Osteoblast (primary cell): Measurements from ENCODE around the gene CPNE4. TPM values are rescaled to one million over a fixed set of nuclear protein-coding genes. Genes with fewer than 3 reads are reported as not detected.

Experiments used
- DNase-seq: peaks from one replicate; pipeline ENCODE4 v3.0.0; 2011; ENCODE audit warnings: low spot score, mixed read lengths; ENCODE audit not compliant: insufficient read length; ENCODE audit errors: missing footprints
- H2AFZ ChIP-seq: 2 replicates; pipeline ENCODE4 v1.6.0; 2011; ENCODE audit warnings: mild to moderate bottlenecking, low read length
- H3K27ac ChIP-seq: 2 replicates; pipeline ENCODE4 v1.5.1; 2011; ENCODE audit warnings: mild to moderate bottlenecking, low read depth, low read length, moderate library complexity
- H3K27me3 ChIP-seq: 2 replicates; pipeline ENCODE4 v1.6.0; 2012; ENCODE audit warnings: mild to moderate bottlenecking, control low read depth, inconsistent platforms, low read length, moderate library complexity; ENCODE audit not compliant: insufficient read depth
- H3K36me3 ChIP-seq: 2 replicates; pipeline ENCODE4 v1.5.1; 2011; ENCODE audit warnings: mild to moderate bottlenecking, low read length, control low read depth, moderate library complexity; ENCODE audit not compliant: insufficient read depth
- H3K4me1 ChIP-seq: 2 replicates; pipeline ENCODE4 v1.5.1; 2011; ENCODE audit warnings: mild to moderate bottlenecking, low read length, control low read depth, moderate library complexity; ENCODE audit not compliant: insufficient read depth
- H3K4me2 ChIP-seq: 2 replicates; pipeline ENCODE4 v1.6.0; 2011; ENCODE audit warnings: mild to moderate bottlenecking, low read length; ENCODE audit not compliant: insufficient read depth
- H3K4me3 ChIP-seq: fragments of 200-600 bp; sonication (generic); 3 replicates; pipeline ENCODE4 v1.5.1; 2012; ENCODE audit warnings: mild to moderate bottlenecking, low read length, inconsistent platforms; ENCODE audit not compliant: insufficient read depth
- H3K79me2 ChIP-seq: 2 replicates; pipeline ENCODE4 v1.6.0; 2012; ENCODE audit warnings: mild to moderate bottlenecking, low read length, control low read depth, inconsistent platforms; ENCODE audit not compliant: insufficient read depth
- H3K9me3 ChIP-seq: 2 replicates; pipeline ENCODE4 v1.5.1; 2011; ENCODE audit warnings: low read depth, low read length, control low read depth
- H4K20me1 ChIP-seq: 2 replicates; pipeline ENCODE4 v1.6.0; 2012; ENCODE audit warnings: mild to moderate bottlenecking, low read length, control low read depth; ENCODE audit not compliant: insufficient read depth
- CTCF ChIP-seq: IDR thresholded peaks from 2 replicates; pipeline ENCODE4 v1.5.1; 2011; ENCODE audit warnings: mild to moderate bottlenecking, low read depth, low read length, moderate library complexity; ENCODE audit errors: extremely low read depth
- total RNA-seq: library from RNA; depleted of rRNA; stranded (reverse); fragments of >200 nt; gene quantifications from 2 replicates; pipeline ENCODE4 v1.2.3, GENCODE V29; 2012

CPNE4 gene
- total RNA-seq, 1 donor, result not detected

GRCh38 chr3:131688370-131688769 lies 346.4 kb downstream of the CPNE4 start:
- no peak for TF ChIP-seq CTCF
- Histone ChIP-seq H3K36me3 (no peaks in the 10 kb centered on the region), H3K4me3 (no peak overlapping the region), H3K27ac (no peak overlapping the region), H3K4me1 (no peaks in the 10 kb centered on the region), H2AFZ (no peak overlapping the region), H3K79me2 (no peaks in the 10 kb centered on the region), H4K20me1 (no peaks in the 10 kb centered on the region), H3K27me3 (no peaks in the 10 kb centered on the region), H3K9me3 (no peaks in the 10 kb centered on the region), H3K4me2 (no peak overlapping the region)
- DNase-seq, result no peak

DNA sequence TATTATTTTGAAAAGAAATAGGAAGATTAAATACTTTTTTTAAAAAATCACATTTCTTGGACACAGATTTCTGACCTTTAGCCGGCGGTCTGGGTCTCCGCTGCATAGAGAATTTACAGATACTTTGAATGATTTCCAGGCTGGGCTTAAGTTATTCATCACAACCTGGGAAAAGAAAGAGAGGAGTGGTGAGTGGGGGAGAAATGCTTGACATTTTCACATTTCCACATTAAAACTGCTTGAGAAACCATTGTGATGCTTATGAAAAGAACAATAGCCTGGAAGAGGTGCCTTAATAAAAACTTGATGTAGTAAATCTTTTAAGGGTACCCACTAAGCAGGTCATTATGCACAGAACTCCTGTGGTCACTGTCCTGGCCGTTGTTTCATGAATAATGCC lies 365.2 kb downstream of the CPNE4 start:
- Histone ChIP-seq H4K20me1 (no peaks in the 10 kb centered on the region), H3K4me1 (no peaks in the 10 kb centered on the region), H3K9me3 (no peaks in the 10 kb centered on the region), H3K4me3 (no peak overlapping the region), H3K4me2 (no peak overlapping the region), H2AFZ (no peak overlapping the region), H3K27ac (no peak overlapping the region), H3K27me3 (no peaks in the 10 kb centered on the region), H3K36me3 (no peaks in the 10 kb centered on the region), H3K79me2 (no peaks in the 10 kb centered on the region)
- no peak for DNase-seq
- TF ChIP-seq CTCF, result no peak

DNA sequence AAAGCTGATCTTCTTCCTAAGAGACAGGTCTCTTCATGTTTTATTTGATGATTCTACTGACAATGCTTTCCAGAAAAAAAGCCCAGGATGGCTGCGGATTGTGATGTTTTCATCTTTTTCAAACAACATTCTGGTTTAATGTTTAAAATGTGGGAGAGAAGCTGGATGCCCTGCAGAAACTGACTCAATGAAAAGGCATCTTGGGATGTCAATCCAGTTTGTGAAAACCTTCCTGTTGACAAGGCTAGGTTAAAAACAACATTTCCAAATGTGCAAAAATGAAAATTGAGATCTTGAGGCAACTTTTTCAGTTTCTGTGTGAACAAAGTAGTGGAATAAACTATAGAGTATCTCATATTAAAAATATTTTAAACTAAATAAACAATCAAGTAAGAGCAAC lies 376.0 kb downstream of the CPNE4 start:
- no peaks in the 10 kb centered on the region for H3K79me2 ChIP-seq
- peaks cover 2% of the 10 kb centered on the region for H3K9me3 ChIP-seq
- H3K27ac ChIP-seq, result no peak overlapping the region
- no peaks in the 10 kb centered on the region for H3K36me3 ChIP-seq
- no peaks in the 10 kb centered on the region for H3K4me1 ChIP-seq
- no peak for TF ChIP-seq CTCF
- no peak overlapping the region for H3K4me2 ChIP-seq
- H2AFZ ChIP-seq, result no peak overlapping the region
- no peak overlapping the region for H3K4me3 ChIP-seq
- no peaks in the 10 kb centered on the region for H4K20me1 ChIP-seq
- no peak for DNase-seq
- H3K27me3 ChIP-seq, result no peaks in the 10 kb centered on the region

DNA sequence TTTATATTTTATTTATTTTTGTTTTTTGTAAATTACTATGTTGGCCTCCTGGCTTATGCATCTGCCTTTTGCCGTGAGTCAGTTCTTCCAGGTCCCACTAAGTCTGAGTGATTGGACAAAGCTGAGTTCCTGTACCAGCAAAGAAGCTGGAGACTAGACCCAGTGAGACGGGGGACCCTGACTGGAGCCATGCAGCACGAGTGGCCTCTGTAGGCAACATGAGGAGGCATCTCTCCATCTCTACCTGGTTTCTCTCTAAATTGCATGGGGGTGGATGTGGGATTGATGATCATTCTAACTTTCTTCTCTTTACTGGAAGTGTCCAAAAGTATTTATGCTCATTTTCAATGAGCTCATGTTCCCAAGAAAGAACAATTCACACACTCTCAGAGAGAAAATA lies 376.7 kb downstream of the CPNE4 start:
- no peaks in the 10 kb centered on the region for H3K79me2 ChIP-seq
- no peak overlapping the region for H2AFZ ChIP-seq
- H3K36me3 ChIP-seq, result no peaks in the 10 kb centered on the region
- no peaks in the 10 kb centered on the region for H4K20me1 ChIP-seq
- TF ChIP-seq CTCF, result no peak
- no peaks in the 10 kb centered on the region for H3K4me1 ChIP-seq
- no peak overlapping the region for H3K4me3 ChIP-seq
- DNase-seq, result peak; percentile 36
- no peak overlapping the region for H3K4me2 ChIP-seq
- H3K9me3 ChIP-seq, result no peaks in the 10 kb centered on the region
- H3K27me3 ChIP-seq, result no peaks in the 10 kb centered on the region
- no peak overlapping the region for H3K27ac ChIP-seq
